CD4-positive, alpha-beta T cell (primary cell): ENCODE results near the gene CTTN. TPM values are rescaled to one million over a fixed set of nuclear protein-coding genes. Genes with fewer than 3 reads are reported as not detected.

Experiments
- ATAC-seq: fragments of 200-7000 bp; cut with Tn5 transposase; one replicate; pipeline ENCODE4 v1.10.0; 2022; ENCODE audit warnings: mild to moderate bottlenecking; ENCODE audit not compliant: poor library complexity
- CTCF ChIA-PET: fragments of 350-600 bp; sonication (Branson Sonifier 250); formaldehyde crosslinking; loops from one replicate; lab custom pipeline; 2021; ENCODE audit warnings: antibody characterized with exemption, inconsistent platforms; lab: Charles Lee
- POLR2A ChIA-PET: fragments of 350-600 bp; sonication (Branson Sonifier 250); formaldehyde crosslinking; loops from one replicate; lab custom pipeline; 2021; ENCODE audit warnings: antibody characterized with exemption, inconsistent platforms; lab: Charles Lee
- DNase-seq, 14 experiments: peaks; one replicate each; pipeline ENCODE4 v3.0.0-alpha.2; 2013 to 2020; ENCODE audit warnings: mixed read lengths in 2 of 14
- H3K27ac ChIP-seq, 2 donors: one replicate each; pipeline versions ENCODE4 v1.5.1 to v1.7.0; 2013; ENCODE audit warnings: low read length in 2 of 2, low read depth in 1 of 2, mild to moderate bottlenecking in 1 of 2
- H3K27me3 ChIP-seq, 2 experiments: 1 replicate in 1 of 2; 2 replicates in 1 of 2; pipeline versions ENCODE4 v1.6.1 to v1.7.0; 2013; ENCODE audit warnings: low read length in 2 of 2, control low read depth in 1 of 2, mild to moderate bottlenecking in 1 of 2, moderate library complexity in 1 of 2; ENCODE audit not compliant: insufficient read depth in 2 of 2, control insufficient read depth in 1 of 2
- H3K36me3 ChIP-seq: one replicate; pipeline ENCODE4 v1.6.1; 2013; ENCODE audit warnings: low read length, control low read depth; ENCODE audit not compliant: insufficient read depth
- H3K4me1 ChIP-seq: one replicate; pipeline ENCODE4 v1.6.1; 2013; ENCODE audit warnings: low read length, control low read depth; ENCODE audit not compliant: insufficient read depth
- H3K4me3 ChIP-seq: one replicate; pipeline ENCODE4 v1.5.1; 2013; ENCODE audit warnings: mild to moderate bottlenecking, low read length, moderate library complexity
- H3K9me3 ChIP-seq, 2 experiments: 1 replicate in 1 of 2; 2 replicates in 1 of 2; pipeline versions ENCODE4 v1.6.1 to v1.7.0; 2013; ENCODE audit warnings: low read length in 2 of 2, mild to moderate bottlenecking in 2 of 2, control low read depth in 1 of 2, moderate library complexity in 1 of 2; ENCODE audit not compliant: control insufficient read depth in 1 of 2, insufficient read depth in 1 of 2
- H3K27ac Mint-ChIP-seq: one replicate; pipeline ENCODE4 v1.8.0; 2020; ENCODE audit warnings: mixed read lengths
- H3K27me3 Mint-ChIP-seq: one replicate; pipeline ENCODE4 v1.8.0; 2021; ENCODE audit warnings: mixed read lengths
- H3K36me3 Mint-ChIP-seq: one replicate; pipeline ENCODE4 v1.8.0; 2021; ENCODE audit warnings: low read depth, mixed read lengths
- H3K4me1 Mint-ChIP-seq: one replicate; pipeline ENCODE4 v1.8.0; 2021; ENCODE audit warnings: low read depth, mixed read lengths
- H3K4me3 Mint-ChIP-seq: one replicate; pipeline ENCODE4 v1.8.0; 2020; ENCODE audit warnings: mild to moderate bottlenecking, mixed read lengths
- H3K9me3 Mint-ChIP-seq: one replicate; pipeline ENCODE4 v1.8.0; 2020; ENCODE audit warnings: mixed read lengths
- intact Hi-C, 2 experiments: fragments of 100-400 bp; cut with DNase I in 1 of 2; cut with micrococcal nuclease in 1 of 2; formaldehyde crosslinking; loops; one replicate each; pipeline versions ENCODE4 v1.15.1 to v1.9.0; 2023 to 2025; cut with DNase I, micrococcal nuclease
- total RNA-seq, 174 experiments: library from RNA in 2 of 174; stranded (reverse) in 2 of 174; gene quantifications; one replicate each; pipeline ENCODE4 v1.2.3 and lab custom pipeline; 2021 to 2026
- TF ChIP-seq, protein P1 (sequence below): fragments of 200-600 bp; IDR thresholded peaks from one replicate; pipeline ENCODE4 v1.8.0; 2022; ENCODE audit warnings: antibody characterized with exemption, mild to moderate bottlenecking

The CTTN gene
- total RNA-seq, 2 experiments from 2014 or later = 0.45 to 0.80 TPM

- Mint-ChIP-seq H3K4me3 (peak overlapping the region; percentile 66), H3K9me3 (no peaks in the 10 kb centered on the region), H3K27me3 (peaks cover 12% of the 10 kb centered on the region), H3K36me3 (peaks cover 4% of the 10 kb centered on the region), H3K27ac (no peak overlapping the region), H3K4me1 (peaks cover 12% of the 10 kb centered on the region)
- POLR2A ChIA-PET = no interaction called here
- CTCF ChIA-PET = no interaction called here
- Histone ChIP-seq H3K9me3 (peaks cover 0 to 7% of the 10 kb centered on the region in 2 experiments), H3K36me3 (no peaks in the 10 kb centered on the region), H3K27me3 (peaks cover 16 to 17% of the 10 kb centered on the region in 2 experiments), H3K4me1 (peaks cover 22% of the 10 kb centered on the region), H3K27ac (no peak overlapping the region), H3K4me3 (no peak overlapping the region)
- no peak for ATAC-seq
- TF ChIP-seq, protein P1, sequence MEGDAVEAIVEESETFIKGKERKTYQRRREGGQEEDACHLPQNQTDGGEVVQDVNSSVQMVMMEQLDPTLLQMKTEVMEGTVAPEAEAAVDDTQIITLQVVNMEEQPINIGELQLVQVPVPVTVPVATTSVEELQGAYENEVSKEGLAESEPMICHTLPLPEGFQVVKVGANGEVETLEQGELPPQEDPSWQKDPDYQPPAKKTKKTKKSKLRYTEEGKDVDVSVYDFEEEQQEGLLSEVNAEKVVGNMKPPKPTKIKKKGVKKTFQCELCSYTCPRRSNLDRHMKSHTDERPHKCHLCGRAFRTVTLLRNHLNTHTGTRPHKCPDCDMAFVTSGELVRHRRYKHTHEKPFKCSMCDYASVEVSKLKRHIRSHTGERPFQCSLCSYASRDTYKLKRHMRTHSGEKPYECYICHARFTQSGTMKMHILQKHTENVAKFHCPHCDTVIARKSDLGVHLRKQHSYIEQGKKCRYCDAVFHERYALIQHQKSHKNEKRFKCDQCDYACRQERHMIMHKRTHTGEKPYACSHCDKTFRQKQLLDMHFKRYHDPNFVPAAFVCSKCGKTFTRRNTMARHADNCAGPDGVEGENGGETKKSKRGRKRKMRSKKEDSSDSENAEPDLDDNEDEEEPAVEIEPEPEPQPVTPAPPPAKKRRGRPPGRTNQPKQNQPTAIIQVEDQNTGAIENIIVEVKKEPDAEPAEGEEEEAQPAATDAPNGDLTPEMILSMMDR = no peak
- intact Hi-C loops = loop anchor here in 1 of 2 experiments (5.0 to 10.0 kb wide), 2 partner anchors 127 to 1055 kb away; partner anchors contain the start of genes NADSYN1 and PPFIA1
- peak in 2 of 14 experiments; percentile 45 to 56 for DNase-seq
These were observed 1.4 kb downstream of the CTTN start for GRCh38 chr11:70399681-70400112.

DNA sequence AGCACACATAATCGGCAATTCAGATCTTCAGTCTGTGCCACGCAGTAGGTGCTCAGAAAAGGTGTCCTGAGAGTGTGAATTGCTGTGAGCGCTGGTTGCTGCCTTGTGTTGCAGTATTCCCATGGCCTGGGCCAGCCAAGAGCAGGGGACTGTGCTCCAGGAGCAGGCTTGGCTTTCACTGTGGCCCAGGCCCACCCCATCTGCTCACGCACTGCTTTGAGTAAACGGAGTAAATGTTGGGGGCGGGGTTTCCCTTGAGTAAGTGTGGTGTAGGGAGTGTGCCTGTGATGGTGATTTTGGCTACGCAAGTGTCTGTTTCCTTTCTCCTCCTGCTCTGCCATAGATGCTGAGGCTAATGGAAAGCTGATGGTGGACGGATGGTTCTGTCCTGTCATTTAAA is 2.3 kb downstream of the CTTN start:
- no peaks in the 10 kb centered on the region for H3K9me3 Mint-ChIP-seq
- peak overlapping the region; percentile 20 for H3K4me3 Mint-ChIP-seq
- no peaks in the 10 kb centered on the region for H3K36me3 ChIP-seq
- CTCF ChIA-PET = no interaction called here
- H3K27ac ChIP-seq = no peak overlapping the region
- H3K27me3 ChIP-seq = peaks cover 13 to 17% of the 10 kb centered on the region in 2 experiments
- intact Hi-C loops = no loop called here
- ATAC-seq = no peak
- no peak overlapping the region for H3K4me3 ChIP-seq
- TF ChIP-seq, protein P1 = no peak
- peaks cover 12% of the 10 kb centered on the region for H3K27me3 Mint-ChIP-seq
- peaks cover 4% of the 10 kb centered on the region for H3K36me3 Mint-ChIP-seq
- H3K4me1 Mint-ChIP-seq = peaks cover 12% of the 10 kb centered on the region
- peaks cover 22% of the 10 kb centered on the region for H3K4me1 ChIP-seq
- peaks cover 0 to 7% of the 10 kb centered on the region in 2 experiments for H3K9me3 ChIP-seq
- POLR2A ChIA-PET = no interaction called here
- no peak overlapping the region for H3K27ac Mint-ChIP-seq
- no peak for DNase-seq

DNA sequence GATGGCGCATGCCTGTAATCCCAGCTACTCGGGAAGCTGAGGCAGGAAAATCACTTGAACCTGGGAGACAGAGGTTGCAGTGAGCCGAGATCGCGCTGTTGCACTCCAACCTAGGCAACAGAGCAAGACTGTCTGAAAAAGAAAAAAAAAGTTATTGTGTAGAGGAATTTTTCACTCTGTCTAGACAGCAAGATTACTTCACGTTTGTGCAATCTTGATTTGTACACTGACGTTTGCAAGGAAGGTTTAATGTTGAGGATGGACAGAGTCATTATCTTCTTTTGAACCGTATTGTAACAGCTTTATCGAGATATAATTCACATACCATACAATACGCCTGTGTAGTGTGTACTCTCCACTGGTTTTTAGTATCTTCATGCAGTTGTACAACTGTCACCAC is 3.7 kb downstream of the CTTN start:
- Mint-ChIP-seq H3K36me3 (peaks cover 4% of the 10 kb centered on the region), H3K27ac (no peak overlapping the region), H3K9me3 (no peaks in the 10 kb centered on the region), H3K4me1 (peaks cover 12% of the 10 kb centered on the region), H3K4me3 (no peak overlapping the region), H3K27me3 (peaks cover 11% of the 10 kb centered on the region)
- CTCF ChIA-PET = no interaction called here
- DNase-seq (no peak), ATAC-seq (no peak)
- H3K9me3 ChIP-seq = peaks cover 0 to 7% of the 10 kb centered on the region in 2 experiments
- intact Hi-C loops = no loop called here
- H3K4me3 ChIP-seq = no peak overlapping the region
- TF ChIP-seq, protein P1 = no peak
- peaks cover 22% of the 10 kb centered on the region for H3K4me1 ChIP-seq
- no peaks in the 10 kb centered on the region for H3K36me3 ChIP-seq
- H3K27ac ChIP-seq = no peak overlapping the region
- POLR2A ChIA-PET = no interaction called here
- H3K27me3 ChIP-seq = peaks cover 9% of the 10 kb centered on the region in 2 experiments
